CD14-positive monocyte (primary cell): ENCODE results near the gene TSHZ1. TPM values are rescaled to one million over a fixed set of nuclear protein-coding genes. Genes with fewer than 3 reads are reported as not detected.

ENCODE experiments used
- DNase-seq, 3 donors: peaks; one replicate each; pipeline ENCODE4 v3.0.0-alpha.2; 2011 to 2022
- H2AFZ ChIP-seq: 2 replicates; pipeline ENCODE4 v1.6.0; 2012; ENCODE audit warnings: mild to moderate bottlenecking, low read depth, low read length, inconsistent platforms; ENCODE audit not compliant: insufficient read depth, poor library complexity, severe bottlenecking
- H3K27ac ChIP-seq, 2 donors: 1 replicate in 1 of 2; 2 replicates in 1 of 2; pipeline ENCODE4 v1.5.1; 2012 to 2013; ENCODE audit warnings: low read length in 2 of 2, control low read depth in 1 of 2, inconsistent platforms in 1 of 2, low read depth in 1 of 2, mild to moderate bottlenecking in 1 of 2
- H3K27me3 ChIP-seq, 2 donors: one replicate each; pipeline versions ENCODE4 v1.6.0 to v1.6.1; 2011 to 2013; ENCODE audit warnings: low read length in 2 of 2; ENCODE audit not compliant: control insufficient read depth in 2 of 2, insufficient read depth in 2 of 2
- H3K36me3 ChIP-seq, 2 donors: replicated peaks in 1 of 2; 1 replicate in 1 of 2; 2 replicates in 1 of 2; pipeline versions ENCODE4 v1.5.1 to v1.6.1; 2012 to 2013; ENCODE audit warnings: low read length in 2 of 2, control low read depth in 1 of 2, inconsistent platforms in 1 of 2, mild to moderate bottlenecking in 1 of 2; ENCODE audit not compliant: insufficient read depth in 2 of 2, control insufficient read depth in 1 of 2
- H3K4me1 ChIP-seq, 2 donors: 1 replicate in 1 of 2; 2 replicates in 1 of 2; pipeline versions ENCODE4 v1.5.1 to v1.6.1; 2012 to 2013; ENCODE audit warnings: low read length in 2 of 2, control low read depth in 1 of 2, inconsistent platforms in 1 of 2, mild to moderate bottlenecking in 1 of 2, moderate library complexity in 1 of 2; ENCODE audit not compliant: insufficient read depth in 2 of 2, control insufficient read depth in 1 of 2
- H3K4me2 ChIP-seq: replicated peaks from 2 replicates; pipeline ENCODE3; 2012; ENCODE audit warnings: low read length, moderate library complexity, mild to moderate bottlenecking; ENCODE audit not compliant: poor library complexity, severe bottlenecking; ENCODE audit errors: extremely low read depth
- H3K4me3 ChIP-seq, 3 experiments: fragments of 200-600 bp in 1 of 3; sonication (generic) in 1 of 3; replicated peaks in 1 of 3; 1 replicate in 2 of 3; 2 replicates in 1 of 3; pipeline ENCODE4 v1.5.1; 2011 to 2013; ENCODE audit warnings: low read length in 3 of 3, mild to moderate bottlenecking in 3 of 3, control low read depth in 2 of 3, low read depth in 2 of 3, inconsistent platforms in 1 of 3, moderate library complexity in 1 of 3
- H3K79me2 ChIP-seq: 2 replicates; pipeline ENCODE4 v1.6.0; 2012; ENCODE audit warnings: mild to moderate bottlenecking, control low read depth, inconsistent platforms, low read length, moderate library complexity; ENCODE audit not compliant: insufficient read depth
- H3K9ac ChIP-seq: 2 replicates; pipeline ENCODE4 v1.6.0; 2017; ENCODE audit warnings: low read length, mild to moderate bottlenecking; ENCODE audit not compliant: insufficient read depth, poor library complexity, severe bottlenecking
- H3K9me3 ChIP-seq, 2 donors: replicated peaks in 1 of 2; 1 replicate in 1 of 2; 2 replicates in 1 of 2; pipeline versions ENCODE4 v1.5.1 to v1.6.1; 2012 to 2013; ENCODE audit warnings: low read length in 2 of 2, control low read depth in 1 of 2; ENCODE audit not compliant: control insufficient read depth in 1 of 2, insufficient read depth in 1 of 2
- H4K20me1 ChIP-seq: 2 replicates; pipeline ENCODE4 v1.6.0; 2012; ENCODE audit warnings: mild to moderate bottlenecking, low read length, control low read depth, moderate library complexity; ENCODE audit not compliant: insufficient read depth
- H3K27ac Mint-ChIP-seq, 7 donors: one replicate each; pipeline ENCODE4 v1.8.0; 2020; ENCODE audit warnings: mild to moderate bottlenecking in 7 of 7, mixed read lengths in 7 of 7, moderate library complexity in 6 of 7, inconsistent platforms in 2 of 7
- H3K27me3 Mint-ChIP-seq, 3 donors: one replicate each; pipeline ENCODE4 v1.8.0; 2021 to 2022; ENCODE audit warnings: low read depth in 3 of 3, mild to moderate bottlenecking in 3 of 3, mixed read lengths in 3 of 3, moderate library complexity in 3 of 3, inconsistent platforms in 1 of 3
- H3K36me3 Mint-ChIP-seq, 2 donors: one replicate each; pipeline ENCODE4 v1.8.0; 2020; ENCODE audit warnings: mixed read lengths in 2 of 2, inconsistent platforms in 1 of 2, mild to moderate bottlenecking in 1 of 2
- H3K4me1 Mint-ChIP-seq: one replicate; pipeline ENCODE4 v1.8.0; 2020; ENCODE audit warnings: mild to moderate bottlenecking, mixed read lengths
- H3K4me3 Mint-ChIP-seq, 2 donors: one replicate each; pipeline ENCODE4 v1.8.0; 2020; ENCODE audit warnings: mild to moderate bottlenecking in 2 of 2, mixed read lengths in 2 of 2, moderate library complexity in 1 of 2
- H3K9me3 Mint-ChIP-seq, 7 donors: one replicate each; pipeline ENCODE4 v1.8.0; 2020 to 2022; ENCODE audit warnings: mixed read lengths in 7 of 7, mild to moderate bottlenecking in 6 of 7, moderate library complexity in 6 of 7, inconsistent platforms in 2 of 7
- CTCF ChIP-seq: fragments of 200-600 bp; IDR thresholded peaks from one replicate; pipeline ENCODE4 v1.8.0; 2022; ENCODE audit warnings: antibody characterized with exemption, mild to moderate bottlenecking
- WGBS: methylation state at CpG from one replicate; pipeline ENCODE4 v1.1.5; 2013; ENCODE audit warnings: missing lambda C conversion rate; ENCODE audit not compliant: insufficient coverage; 5-methylcytosine and 5-hydroxymethylcytosine counted together
- intact Hi-C, 2 donors: fragments of 100-400 bp; cut with micrococcal nuclease; formaldehyde crosslinking; loops; one replicate each; pipeline versions ENCODE4 v1.15.0 to v1.15.1; 2023
- polyA plus RNA-seq, 3 donors: library from polyadenylated mRNA; depleted of rRNA in 1 of 3; unstranded in 2 of 3; stranded (reverse) in 1 of 3; fragments of 300-500 nt in 2 of 3; fragments of >200 nt in 1 of 3; fragmentation: Illumina TruSeq in 2 of 3; gene quantifications; 1 replicate in 2 of 3; 2 replicates in 1 of 3; pipeline ENCODE4 v1.2.3, GENCODE V29; 2012 to 2021

Gene TSHZ1
- polyA plus RNA-seq, 3 donors, result 0.76 to 3.3 (median 1.4) TPM

DNA sequence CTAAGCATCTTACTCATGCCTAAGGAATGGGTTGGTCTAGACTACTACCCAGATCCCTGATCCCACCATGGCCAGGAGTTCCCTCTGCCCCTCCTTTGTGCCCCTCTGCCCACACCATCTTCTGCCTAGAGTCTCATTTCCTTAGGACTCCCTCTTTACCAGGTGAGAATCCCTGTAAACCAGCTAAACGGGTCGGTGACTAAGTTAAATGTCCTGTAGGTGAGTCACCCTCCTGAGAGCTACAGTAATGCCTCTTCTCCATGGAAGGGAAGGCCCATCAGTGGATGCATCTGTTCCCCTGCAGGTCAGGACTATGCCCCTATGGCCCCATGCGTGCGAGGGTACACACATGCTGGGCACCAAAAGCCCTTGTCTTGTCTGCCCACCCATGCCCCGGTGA is 27.1 kb upstream of the TSHZ1 start:
- WGBS, result 80% methylated on average over 5 of the region's 5 CpGs
- Histone ChIP-seq H3K27me3 (peaks cover 0 to 3% of the 10 kb centered on the region in 2 donors), H3K4me1 (no peaks in the 10 kb centered on the region), H4K20me1 (no peaks in the 10 kb centered on the region), H3K79me2 (no peaks in the 10 kb centered on the region), H3K9ac (no peak overlapping the region), H3K4me2 (no peak overlapping the region), H3K4me3 (no peak overlapping the region), H2AFZ (no peak overlapping the region), H3K36me3 (no peaks in the 10 kb centered on the region), H3K9me3 (peaks cover 10 to 17% of the 10 kb centered on the region in 2 donors), H3K27ac (no peak overlapping the region)
- DNase-seq, result no peak
- peaks cover 2 to 3% (median 2%) of the 10 kb centered on the region in 3 donors for H3K27me3 Mint-ChIP-seq
- no peak overlapping the region for H3K4me3 Mint-ChIP-seq
- no peak for TF ChIP-seq CTCF
- H3K9me3 Mint-ChIP-seq, result peaks cover 8 to 24% (median 15%) of the 10 kb centered on the region in 7 donors
- H3K4me1 Mint-ChIP-seq, result peaks cover 3% of the 10 kb centered on the region
- no peak overlapping the region for H3K27ac Mint-ChIP-seq
- H3K36me3 Mint-ChIP-seq, result no peaks in the 10 kb centered on the region
- intact Hi-C loops, result no loop called here

- Mint-ChIP-seq H3K36me3 (no peaks in the 10 kb centered on the region), H3K4me3 (no peak overlapping the region), H3K27ac (no peak overlapping the region), H3K4me1 (peaks cover 3% of the 10 kb centered on the region), H3K9me3 (peaks cover 8 to 26% (median 15%) of the 10 kb centered on the region in 7 donors), H3K27me3 (peaks cover 2 to 3% (median 2%) of the 10 kb centered on the region in 3 donors)
- TF ChIP-seq CTCF, result no peak
- no peaks in the 10 kb centered on the region for H3K4me1 ChIP-seq
- no peaks in the 10 kb centered on the region for H3K79me2 ChIP-seq
- no peak overlapping the region for H3K4me2 ChIP-seq
- H3K36me3 ChIP-seq, result no peaks in the 10 kb centered on the region
- H3K27me3 ChIP-seq, result peaks cover 0 to 3% of the 10 kb centered on the region in 2 donors
- H3K27ac ChIP-seq, result no peak overlapping the region
- DNase-seq, result no peak
- peaks cover 10 to 20% of the 10 kb centered on the region in 2 donors for H3K9me3 ChIP-seq
- no peak overlapping the region for H3K9ac ChIP-seq
- WGBS, result 100% methylated on average over 8 of the region's 14 CpGs
- no peak overlapping the region for H3K4me3 ChIP-seq
- H2AFZ ChIP-seq, result no peak overlapping the region
- H4K20me1 ChIP-seq, result no peaks in the 10 kb centered on the region
- intact Hi-C loops, result no loop called here
Observed at GRCh38 chr18:75183973-75184493, 26.6 kb upstream of the TSHZ1 start.
